Measurements from ENCODE around the gene ASS1.

ASS1 gene

DNA sequence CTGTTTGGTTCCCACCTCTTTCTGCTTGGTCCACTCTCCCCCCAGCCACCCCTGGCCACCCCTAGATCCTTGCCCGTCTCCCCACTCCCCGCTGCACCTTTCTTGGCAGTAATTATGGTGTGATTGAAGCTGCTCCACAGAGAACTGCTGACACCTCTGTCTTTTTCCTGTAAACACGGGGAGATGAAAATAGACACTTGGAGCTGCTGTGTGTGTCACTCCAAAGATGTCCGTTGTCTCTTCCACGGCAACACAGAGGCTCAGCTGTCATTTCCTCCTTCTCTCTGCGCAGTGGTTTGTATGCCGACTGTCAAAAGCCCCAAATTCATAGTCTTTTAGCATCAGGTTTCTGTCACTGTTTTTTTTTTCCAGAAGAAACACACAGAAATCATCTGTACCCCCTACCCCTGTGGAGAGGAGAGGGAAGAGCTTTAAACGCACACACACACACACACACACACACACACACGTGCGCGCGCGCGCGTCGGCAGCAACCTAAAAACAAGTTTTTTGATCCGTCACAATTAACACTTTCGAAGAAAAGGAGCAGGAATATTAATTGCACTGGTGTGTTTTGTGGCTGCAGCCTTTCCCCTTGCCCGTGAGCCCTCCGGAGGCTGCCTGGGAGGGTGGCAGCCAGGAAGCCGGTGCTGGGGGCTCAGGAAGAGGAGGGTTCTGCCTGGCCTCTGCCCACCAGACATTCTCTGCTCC lies 39.8 kb downstream of the ASS1 start:
- DNase-seq (ENCODE audit: low read depth, low spot score): no peak
- Histone ChIP-seq H3K9me3 (ENCODE audit: low read depth, low read length) (no peaks in the 10 kb centered on the region), H3K27ac (no peak overlapping the region), H3K4me3 (no peak overlapping the region), H3K9ac (ENCODE audit: insufficient read length) (no peak overlapping the region), H3K36me3 (ENCODE audit: insufficient read depth, low read length) (peaks cover 29% of the 10 kb centered on the region; the same call in 1 of the 2 replicates)
- no peak for TF ChIP-seq EZH2 (IDR thresholded peaks at IDR 0.05)
- no peak for TF ChIP-seq FOXP2 (optimal IDR thresholded peaks at IDR 0.05; ENCODE audit: control extremely low read depth, extremely low read length, insufficient read depth)
- no peak for TF ChIP-seq POLR2AphosphoS5 (IDR thresholded peaks at IDR 0.05; ENCODE audit: borderline replicate concordance, low read depth, low read length)

DNA sequence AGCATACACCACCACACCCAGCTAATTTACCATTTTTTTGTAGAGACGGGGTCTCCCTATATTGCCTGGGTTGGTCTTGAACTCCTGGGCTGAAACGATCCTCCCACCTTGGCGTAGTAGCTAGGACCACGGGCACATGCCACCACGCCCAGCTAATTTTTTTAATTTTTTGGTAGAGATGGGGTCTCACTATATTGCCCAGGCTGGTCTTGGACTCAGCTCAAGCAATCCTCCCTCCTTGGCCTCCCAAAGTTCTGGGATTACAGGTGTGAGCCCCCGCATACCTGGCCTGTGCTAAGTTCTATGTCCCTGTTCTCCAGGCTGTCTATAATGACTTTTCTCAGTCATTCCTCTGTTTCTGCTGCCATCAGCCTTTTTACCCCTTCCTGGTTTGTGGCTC lies 41.3 kb downstream of the ASS1 start:
- peaks cover 34% of the 10 kb centered on the region; the same call in 1 of the 2 replicates for H3K36me3 ChIP-seq (ENCODE audit: insufficient read depth, low read length)
- no peak overlapping the region for H3K27ac ChIP-seq
- H3K9me3 ChIP-seq (ENCODE audit: low read depth, low read length): no peaks in the 10 kb centered on the region
- DNase-seq (ENCODE audit: low read depth, low spot score): no peak
- TF ChIP-seq POLR2AphosphoS5 (IDR thresholded peaks at IDR 0.05; ENCODE audit: borderline replicate concordance, low read depth, low read length): no peak
- no peak for TF ChIP-seq FOXP2 (optimal IDR thresholded peaks at IDR 0.05; ENCODE audit: control extremely low read depth, extremely low read length, insufficient read depth)
- no peak for TF ChIP-seq EZH2 (IDR thresholded peaks at IDR 0.05)
- no peak overlapping the region for H3K4me3 ChIP-seq
- no peak overlapping the region for H3K9ac ChIP-seq (ENCODE audit: insufficient read length)

DNA sequence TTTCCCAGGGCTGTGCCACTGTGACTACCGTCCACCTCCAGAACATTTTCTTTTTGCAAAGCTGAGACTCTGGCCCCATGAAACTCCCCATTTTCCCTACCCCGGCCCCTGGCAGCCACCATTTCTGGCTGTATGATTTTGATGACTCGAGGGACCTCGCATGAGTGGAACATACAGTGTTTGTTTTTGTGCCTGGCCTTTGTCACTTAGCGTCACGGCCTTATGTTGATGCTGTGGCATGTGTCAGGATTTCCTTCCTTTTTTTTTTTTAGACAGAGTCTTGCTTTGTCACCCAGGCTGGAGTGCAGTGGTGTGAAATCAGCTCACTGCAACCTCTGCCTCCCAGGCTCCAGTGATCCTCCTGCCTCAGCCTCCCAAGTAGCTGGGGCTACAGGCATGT lies 42.7 kb downstream of the ASS1 start:
- DNase-seq (ENCODE audit: low read depth, low spot score): no peak
- Histone ChIP-seq H3K36me3 (ENCODE audit: insufficient read depth, low read length) (peaks cover 48% of the 10 kb centered on the region; the same call in 1 of the 2 replicates), H3K9me3 (ENCODE audit: low read depth, low read length) (no peaks in the 10 kb centered on the region), H3K27ac (no peak overlapping the region), H3K4me3 (no peak overlapping the region), H3K9ac (ENCODE audit: insufficient read length) (no peak overlapping the region)
- TF ChIP-seq POLR2AphosphoS5 (IDR thresholded peaks at IDR 0.05; ENCODE audit: borderline replicate concordance, low read depth, low read length) (no peak), FOXP2 (optimal IDR thresholded peaks at IDR 0.05; ENCODE audit: control extremely low read depth, extremely low read length, insufficient read depth) (no peak), EZH2 (IDR thresholded peaks at IDR 0.05) (no peak)

DNA sequence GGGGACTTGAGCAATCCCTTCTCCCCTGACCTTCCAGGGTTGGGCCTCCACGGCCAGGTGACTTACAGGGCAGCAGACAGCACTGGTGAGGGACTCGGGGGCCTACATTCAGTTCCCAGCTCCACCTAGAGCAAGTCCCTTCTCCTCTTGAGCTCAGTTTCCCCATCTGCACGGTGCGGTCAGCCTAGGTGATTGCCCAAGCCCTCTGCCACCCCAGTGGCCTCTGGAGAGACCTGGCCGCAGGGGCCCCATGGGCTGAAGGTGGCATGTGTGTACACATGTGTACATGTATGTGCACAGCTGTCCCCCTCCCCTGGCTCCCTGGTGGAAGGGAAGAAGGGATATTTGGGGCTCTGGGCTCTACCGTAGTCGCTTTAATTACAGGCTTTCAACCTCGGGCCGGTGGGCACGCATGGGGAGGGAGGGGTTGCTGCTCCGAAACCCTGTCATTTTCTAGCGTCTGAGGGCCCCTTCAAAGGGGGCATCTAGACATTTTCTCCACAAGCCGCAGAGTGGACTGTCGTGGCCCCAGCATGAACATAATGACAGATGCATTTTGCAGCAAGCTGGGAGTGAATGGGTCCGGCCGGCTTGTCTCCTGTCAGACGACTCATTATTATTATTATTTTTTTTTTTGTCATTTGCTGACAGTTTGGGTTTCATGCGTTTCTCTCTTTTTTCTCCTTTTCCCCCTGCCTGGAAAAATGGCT lies 44.0 kb downstream of the ASS1 start:
- Histone ChIP-seq H3K27ac (no peak overlapping the region), H3K9me3 (ENCODE audit: low read depth, low read length) (no peaks in the 10 kb centered on the region), H3K36me3 (ENCODE audit: insufficient read depth, low read length) (peaks cover 61% of the 10 kb centered on the region; the same call in 1 of the 2 replicates), H3K9ac (ENCODE audit: insufficient read length) (no peak overlapping the region), H3K4me3 (no peak overlapping the region)
- no peak for DNase-seq (ENCODE audit: low read depth, low spot score)
- TF ChIP-seq FOXP2 (optimal IDR thresholded peaks at IDR 0.05; ENCODE audit: control extremely low read depth, extremely low read length, insufficient read depth) (no peak), EZH2 (IDR thresholded peaks at IDR 0.05) (no peak), POLR2AphosphoS5 (IDR thresholded peaks at IDR 0.05; ENCODE audit: borderline replicate concordance, low read depth, low read length) (no peak)

DNA sequence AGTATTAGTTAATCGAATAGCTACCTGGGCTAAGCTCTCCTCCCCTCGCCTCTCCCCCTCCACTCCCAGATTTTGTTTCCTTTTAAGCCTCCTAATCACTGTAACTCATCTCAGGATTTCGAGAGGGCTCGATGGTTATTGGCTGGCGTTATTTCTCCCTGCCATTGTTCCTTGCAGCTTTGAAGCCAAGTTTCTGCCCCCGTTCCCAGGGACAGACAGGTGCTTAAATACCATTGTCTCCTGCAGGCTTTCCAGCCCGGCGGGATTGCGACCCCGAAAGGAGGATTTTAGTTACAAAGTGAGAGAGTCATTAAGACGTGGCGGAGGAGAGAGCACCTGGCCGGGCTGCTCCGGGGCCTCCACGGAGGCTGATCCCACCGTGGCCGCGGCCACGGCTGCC lies 46.2 kb downstream of the ASS1 start:
- Histone ChIP-seq H3K4me3 (no peak overlapping the region), H3K9me3 (ENCODE audit: low read depth, low read length) (no peaks in the 10 kb centered on the region), H3K9ac (ENCODE audit: insufficient read length) (no peak overlapping the region), H3K27ac (no peak overlapping the region), H3K36me3 (ENCODE audit: insufficient read depth, low read length) (peaks cover 68% of the 10 kb centered on the region)
- TF ChIP-seq EZH2 (IDR thresholded peaks at IDR 0.05): no peak
- TF ChIP-seq FOXP2 (optimal IDR thresholded peaks at IDR 0.05; ENCODE audit: control extremely low read depth, extremely low read length, insufficient read depth): no peak
- no peak for TF ChIP-seq POLR2AphosphoS5 (IDR thresholded peaks at IDR 0.05; ENCODE audit: borderline replicate concordance, low read depth, low read length)
- no peak for DNase-seq (ENCODE audit: low read depth, low spot score)

DNA sequence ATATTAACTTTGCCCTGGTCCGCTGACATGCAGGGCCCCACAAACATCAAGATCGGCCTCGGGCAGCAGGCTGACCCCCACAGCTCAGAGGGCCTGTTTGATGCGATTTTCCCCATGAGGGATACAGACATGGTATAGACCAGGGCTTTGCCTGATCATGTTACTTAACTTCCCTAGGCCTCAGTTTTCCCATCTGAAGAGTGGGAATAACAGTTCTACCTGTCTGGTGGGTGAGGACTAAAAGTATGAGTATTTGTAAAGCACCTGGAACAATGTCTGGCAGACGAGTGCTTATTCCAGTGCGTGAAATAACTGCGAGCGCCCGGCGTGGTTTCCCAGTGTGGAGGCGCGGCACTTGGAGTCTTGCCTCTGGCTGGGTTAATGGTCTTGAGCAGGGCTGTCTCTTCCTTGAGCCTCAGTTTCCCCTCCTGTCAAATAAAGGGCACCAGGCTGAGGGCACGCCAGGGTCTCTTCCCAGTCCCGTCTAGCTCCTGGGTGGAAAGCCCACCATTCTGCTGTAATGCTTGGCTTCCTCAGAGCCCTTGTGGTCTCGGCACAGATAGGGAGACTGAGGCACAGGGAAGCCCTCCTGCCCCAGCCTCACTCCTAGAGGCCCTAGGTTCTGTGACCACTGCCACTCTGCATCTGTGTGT lies 47.2 kb downstream of the ASS1 start:
- DNase-seq (ENCODE audit: low read depth, low spot score): no peak
- no peak overlapping the region for H3K9ac ChIP-seq (ENCODE audit: insufficient read length)
- H3K4me3 ChIP-seq: no peak overlapping the region
- TF ChIP-seq POLR2AphosphoS5 (IDR thresholded peaks at IDR 0.05; ENCODE audit: borderline replicate concordance, low read depth, low read length): no peak
- TF ChIP-seq EZH2 (IDR thresholded peaks at IDR 0.05): no peak
- no peak for TF ChIP-seq FOXP2 (optimal IDR thresholded peaks at IDR 0.05; ENCODE audit: control extremely low read depth, extremely low read length, insufficient read depth)
- no peaks in the 10 kb centered on the region for H3K9me3 ChIP-seq (ENCODE audit: low read depth, low read length)
- H3K27ac ChIP-seq: no peak overlapping the region
- H3K36me3 ChIP-seq (ENCODE audit: insufficient read depth, low read length): peaks cover 65% of the 10 kb centered on the region

DNA sequence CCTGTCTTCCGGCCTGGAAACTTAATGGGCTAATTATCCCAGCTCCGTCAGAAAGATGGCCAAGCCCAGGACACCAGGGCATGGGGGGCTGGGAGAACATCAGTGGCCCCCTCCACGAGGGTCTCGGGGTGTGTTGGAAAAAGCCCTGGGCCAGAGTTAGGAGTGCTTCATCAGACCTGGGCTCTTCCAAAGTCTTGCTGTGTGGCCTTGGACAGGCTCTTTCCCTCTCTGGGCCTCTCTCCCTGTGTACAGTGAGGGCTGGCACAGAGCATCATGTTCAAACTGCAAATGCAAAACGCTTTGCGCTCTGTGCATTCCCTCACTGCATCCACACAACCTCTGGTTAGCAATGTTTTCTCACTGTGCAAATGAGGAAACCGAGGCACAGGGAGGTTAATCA lies 48.3 kb downstream of the ASS1 start:
- no peak for DNase-seq (ENCODE audit: low read depth, low spot score)
- no peak overlapping the region for H3K9ac ChIP-seq (ENCODE audit: insufficient read length)
- H3K9me3 ChIP-seq (ENCODE audit: low read depth, low read length): no peaks in the 10 kb centered on the region
- TF ChIP-seq EZH2 (IDR thresholded peaks at IDR 0.05) (no peak), FOXP2 (optimal IDR thresholded peaks at IDR 0.05; ENCODE audit: control extremely low read depth, extremely low read length, insufficient read depth) (no peak), POLR2AphosphoS5 (IDR thresholded peaks at IDR 0.05; ENCODE audit: borderline replicate concordance, low read depth, low read length) (no peak)
- no peak overlapping the region for H3K27ac ChIP-seq
- H3K4me3 ChIP-seq: no peak overlapping the region
- H3K36me3 ChIP-seq (ENCODE audit: insufficient read depth, low read length): peaks cover 64% of the 10 kb centered on the region

DNA sequence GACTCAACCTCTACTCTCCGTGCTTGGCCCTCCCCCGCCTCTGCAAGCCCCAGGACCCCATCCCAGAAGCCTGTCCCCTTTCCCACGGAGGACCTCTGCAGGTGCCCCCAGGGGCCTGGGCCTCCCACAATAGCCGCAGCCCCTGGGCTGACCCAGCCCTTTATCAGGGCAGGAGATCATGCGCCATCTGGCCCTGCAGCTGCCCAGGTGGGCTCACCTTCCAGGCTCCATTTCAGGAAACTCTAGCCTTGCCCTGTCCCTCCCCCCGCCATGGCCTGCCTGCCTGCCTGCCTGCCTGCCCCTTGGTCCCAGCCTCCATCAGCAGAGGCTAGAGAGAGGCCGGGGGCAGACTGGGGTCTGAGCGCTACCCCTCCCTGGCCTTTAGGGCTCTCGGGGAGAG lies 48.7 kb downstream of the ASS1 start:
- no peak for DNase-seq (ENCODE audit: low read depth, low spot score)
- H3K4me3 ChIP-seq: no peak overlapping the region
- no peaks in the 10 kb centered on the region for H3K9me3 ChIP-seq (ENCODE audit: low read depth, low read length)
- H3K36me3 ChIP-seq (ENCODE audit: insufficient read depth, low read length): peaks cover 68% of the 10 kb centered on the region
- H3K27ac ChIP-seq: no peak overlapping the region
- TF ChIP-seq FOXP2 (optimal IDR thresholded peaks at IDR 0.05; ENCODE audit: control extremely low read depth, extremely low read length, insufficient read depth): no peak
- TF ChIP-seq EZH2 (IDR thresholded peaks at IDR 0.05): no peak
- H3K9ac ChIP-seq (ENCODE audit: insufficient read length): no peak overlapping the region
